ENCODE measurements around the gene CMTM2. TPM values are rescaled to one million over a fixed set of nuclear protein-coding genes. Genes with fewer than 3 reads are reported as not detected.

Gene CMTM2
- total and polyA plus RNA-seq, 9 of the 15 experiments (the other 6 are each of a cell fraction or from before 2014, with no cell fraction given) = not detected

DNA sequence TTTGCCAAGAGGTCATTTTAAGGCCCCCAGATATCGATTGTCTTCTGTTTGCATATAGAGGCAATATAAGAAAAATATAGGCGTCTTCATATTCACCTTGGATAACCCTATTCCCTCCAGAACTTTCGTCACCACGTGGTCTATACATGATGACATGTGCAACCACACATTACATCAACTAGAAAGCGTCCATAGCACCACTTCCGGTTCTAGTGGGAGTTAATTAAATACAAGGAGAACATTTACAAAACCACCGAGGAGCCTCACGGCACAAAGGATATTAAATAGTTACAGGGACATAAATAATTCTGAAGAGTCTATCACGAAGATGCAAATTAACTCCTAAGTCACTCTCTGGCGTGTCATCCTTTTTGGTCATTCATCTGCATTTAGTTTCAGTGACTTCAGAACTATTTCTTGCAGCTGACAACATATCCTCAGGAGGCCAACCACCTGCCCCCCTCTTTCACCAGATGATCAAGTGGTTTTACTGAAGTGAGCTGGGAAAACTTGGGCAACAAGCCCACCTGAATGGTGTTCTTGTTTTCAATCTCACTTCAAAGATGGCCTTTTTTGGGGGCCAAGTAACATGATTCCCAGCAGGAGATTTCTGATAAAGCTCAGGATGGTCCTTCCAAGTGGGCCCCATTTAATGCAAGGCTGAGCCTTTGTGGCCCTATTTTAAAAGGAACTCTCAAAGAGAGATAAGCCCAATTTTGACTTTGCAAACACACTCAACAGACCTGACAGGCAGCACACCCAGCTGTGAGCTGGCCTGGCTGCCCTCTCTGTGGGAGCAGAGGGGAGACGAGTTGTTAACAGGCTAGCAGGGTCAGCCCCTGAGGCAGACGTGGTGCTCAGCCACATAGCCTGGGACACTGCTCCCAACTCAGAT is 40.5 kb downstream of the CMTM2 start (continued):
- TF ChIP-seq, protein P1, sequence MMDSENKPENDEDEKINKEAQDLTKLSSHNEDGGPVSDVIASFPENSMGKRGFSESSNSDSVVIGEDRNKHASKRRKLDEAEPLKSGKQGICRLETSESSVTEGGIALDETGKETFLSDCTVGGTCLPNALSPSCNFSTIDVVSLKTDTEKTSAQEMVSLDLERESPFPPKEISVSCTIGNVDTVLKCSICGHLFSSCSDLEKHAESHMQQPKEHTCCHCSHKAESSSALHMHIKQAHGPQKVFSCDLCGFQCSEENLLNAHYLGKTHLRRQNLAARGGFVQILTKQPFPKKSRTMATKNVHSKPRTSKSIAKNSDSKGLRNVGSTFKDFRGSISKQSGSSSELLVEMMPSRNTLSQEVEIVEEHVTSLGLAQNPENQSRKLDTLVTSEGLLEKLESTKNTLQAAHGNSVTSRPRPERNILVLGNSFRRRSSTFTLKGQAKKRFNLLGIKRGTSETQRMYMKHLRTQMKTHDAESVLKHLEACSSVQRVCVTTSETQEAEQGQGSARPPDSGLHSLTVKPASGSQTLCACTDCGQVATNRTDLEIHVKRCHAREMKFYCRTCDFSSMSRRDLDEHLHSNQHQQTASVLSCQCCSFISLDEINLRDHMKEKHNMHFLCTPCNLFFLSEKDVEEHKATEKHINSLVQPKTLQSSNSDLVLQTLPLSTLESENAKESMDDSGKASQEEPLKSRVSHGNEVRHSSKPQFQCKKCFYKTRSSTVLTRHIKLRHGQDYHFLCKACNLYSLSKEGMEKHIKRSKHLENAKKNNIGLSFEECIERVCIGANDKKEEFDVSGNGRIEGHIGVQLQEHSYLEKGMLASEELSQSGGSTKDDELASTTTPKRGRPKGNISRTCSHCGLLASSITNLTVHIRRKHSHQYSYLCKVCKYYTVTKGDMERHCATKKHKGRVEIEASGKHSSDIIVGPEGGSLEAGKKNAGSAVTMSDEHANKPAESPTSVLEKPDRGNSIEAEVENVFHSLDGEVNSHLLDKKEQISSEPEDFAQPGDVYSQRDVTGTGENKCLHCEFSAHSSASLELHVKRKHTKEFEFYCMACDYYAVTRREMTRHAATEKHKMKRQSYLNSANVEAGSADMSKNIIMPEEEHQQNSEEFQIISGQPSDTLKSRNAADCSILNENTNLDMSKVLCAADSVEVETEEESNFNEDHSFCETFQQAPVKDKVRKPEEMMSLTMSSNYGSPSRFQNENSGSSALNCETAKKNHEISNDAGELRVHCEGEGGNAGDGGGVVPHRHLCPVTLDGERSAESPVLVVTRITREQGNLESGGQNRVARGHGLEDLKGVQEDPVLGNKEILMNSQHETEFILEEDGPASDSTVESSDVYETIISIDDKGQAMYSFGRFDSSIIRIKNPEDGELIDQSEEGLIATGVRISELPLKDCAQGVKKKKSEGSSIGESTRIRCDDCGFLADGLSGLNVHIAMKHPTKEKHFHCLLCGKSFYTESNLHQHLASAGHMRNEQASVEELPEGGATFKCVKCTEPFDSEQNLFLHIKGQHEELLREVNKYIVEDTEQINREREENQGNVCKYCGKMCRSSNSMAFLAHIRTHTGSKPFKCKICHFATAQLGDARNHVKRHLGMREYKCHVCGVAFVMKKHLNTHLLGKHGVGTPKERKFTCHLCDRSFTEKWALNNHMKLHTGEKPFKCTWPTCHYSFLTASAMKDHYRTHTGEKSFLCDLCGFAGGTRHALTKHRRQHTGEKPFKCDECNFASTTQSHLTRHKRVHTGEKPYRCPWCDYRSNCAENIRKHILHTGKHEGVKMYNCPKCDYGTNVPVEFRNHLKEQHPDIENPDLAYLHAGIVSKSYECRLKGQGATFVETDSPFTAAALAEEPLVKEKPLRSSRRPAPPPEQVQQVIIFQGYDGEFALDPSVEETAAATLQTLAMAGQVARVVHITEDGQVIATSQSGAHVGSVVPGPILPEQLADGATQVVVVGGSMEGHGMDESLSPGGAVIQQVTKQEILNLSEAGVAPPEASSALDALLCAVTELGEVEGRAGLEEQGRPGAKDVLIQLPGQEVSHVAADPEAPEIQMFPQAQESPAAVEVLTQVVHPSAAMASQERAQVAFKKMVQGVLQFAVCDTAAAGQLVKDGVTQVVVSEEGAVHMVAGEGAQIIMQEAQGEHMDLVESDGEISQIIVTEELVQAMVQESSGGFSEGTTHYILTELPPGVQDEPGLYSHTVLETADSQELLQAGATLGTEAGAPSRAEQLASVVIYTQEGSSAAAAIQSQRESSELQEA (IDR thresholded peaks at IDR 0.05; ENCODE audit: low read depth) = no peak
- TF ChIP-seq, protein P2, sequence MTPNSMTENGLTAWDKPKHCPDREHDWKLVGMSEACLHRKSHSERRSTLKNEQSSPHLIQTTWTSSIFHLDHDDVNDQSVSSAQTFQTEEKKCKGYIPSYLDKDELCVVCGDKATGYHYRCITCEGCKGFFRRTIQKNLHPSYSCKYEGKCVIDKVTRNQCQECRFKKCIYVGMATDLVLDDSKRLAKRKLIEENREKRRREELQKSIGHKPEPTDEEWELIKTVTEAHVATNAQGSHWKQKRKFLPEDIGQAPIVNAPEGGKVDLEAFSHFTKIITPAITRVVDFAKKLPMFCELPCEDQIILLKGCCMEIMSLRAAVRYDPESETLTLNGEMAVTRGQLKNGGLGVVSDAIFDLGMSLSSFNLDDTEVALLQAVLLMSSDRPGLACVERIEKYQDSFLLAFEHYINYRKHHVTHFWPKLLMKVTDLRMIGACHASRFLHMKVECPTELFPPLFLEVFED (CRISPR knock-in tag; conservative IDR thresholded peaks at IDR 0.05) = no peak
- TF ChIP-seq, protein P3, sequence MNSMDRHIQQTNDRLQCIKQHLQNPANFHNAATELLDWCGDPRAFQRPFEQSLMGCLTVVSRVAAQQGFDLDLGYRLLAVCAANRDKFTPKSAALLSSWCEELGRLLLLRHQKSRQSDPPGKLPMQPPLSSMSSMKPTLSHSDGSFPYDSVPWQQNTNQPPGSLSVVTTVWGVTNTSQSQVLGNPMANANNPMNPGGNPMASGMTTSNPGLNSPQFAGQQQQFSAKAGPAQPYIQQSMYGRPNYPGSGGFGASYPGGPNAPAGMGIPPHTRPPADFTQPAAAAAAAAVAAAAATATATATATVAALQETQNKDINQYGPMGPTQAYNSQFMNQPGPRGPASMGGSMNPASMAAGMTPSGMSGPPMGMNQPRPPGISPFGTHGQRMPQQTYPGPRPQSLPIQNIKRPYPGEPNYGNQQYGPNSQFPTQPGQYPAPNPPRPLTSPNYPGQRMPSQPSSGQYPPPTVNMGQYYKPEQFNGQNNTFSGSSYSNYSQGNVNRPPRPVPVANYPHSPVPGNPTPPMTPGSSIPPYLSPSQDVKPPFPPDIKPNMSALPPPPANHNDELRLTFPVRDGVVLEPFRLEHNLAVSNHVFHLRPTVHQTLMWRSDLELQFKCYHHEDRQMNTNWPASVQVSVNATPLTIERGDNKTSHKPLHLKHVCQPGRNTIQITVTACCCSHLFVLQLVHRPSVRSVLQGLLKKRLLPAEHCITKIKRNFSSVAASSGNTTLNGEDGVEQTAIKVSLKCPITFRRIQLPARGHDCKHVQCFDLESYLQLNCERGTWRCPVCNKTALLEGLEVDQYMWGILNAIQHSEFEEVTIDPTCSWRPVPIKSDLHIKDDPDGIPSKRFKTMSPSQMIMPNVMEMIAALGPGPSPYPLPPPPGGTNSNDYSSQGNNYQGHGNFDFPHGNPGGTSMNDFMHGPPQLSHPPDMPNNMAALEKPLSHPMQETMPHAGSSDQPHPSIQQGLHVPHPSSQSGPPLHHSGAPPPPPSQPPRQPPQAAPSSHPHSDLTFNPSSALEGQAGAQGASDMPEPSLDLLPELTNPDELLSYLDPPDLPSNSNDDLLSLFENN (IDR thresholded peaks at IDR 0.05; ENCODE audit: low read depth in 2 of 2, low read length in 2 of 2) = no peak
- no peak for TF ChIP-seq RAD21 (CRISPR knock-in tag; conservative IDR thresholded peaks at IDR 0.05 in 1 of 2, IDR thresholded peaks at IDR 0.05 in 1 of 2)
- TF ChIP-seq ZNF764 (CRISPR knock-in tag; IDR thresholded peaks at IDR 0.05; ENCODE audit: low read depth) = no peak
- no peak for TF ChIP-seq WHSC1 (IDR thresholded peaks at IDR 0.05; ENCODE audit: low read length)
- TF ChIP-seq, protein P4, sequence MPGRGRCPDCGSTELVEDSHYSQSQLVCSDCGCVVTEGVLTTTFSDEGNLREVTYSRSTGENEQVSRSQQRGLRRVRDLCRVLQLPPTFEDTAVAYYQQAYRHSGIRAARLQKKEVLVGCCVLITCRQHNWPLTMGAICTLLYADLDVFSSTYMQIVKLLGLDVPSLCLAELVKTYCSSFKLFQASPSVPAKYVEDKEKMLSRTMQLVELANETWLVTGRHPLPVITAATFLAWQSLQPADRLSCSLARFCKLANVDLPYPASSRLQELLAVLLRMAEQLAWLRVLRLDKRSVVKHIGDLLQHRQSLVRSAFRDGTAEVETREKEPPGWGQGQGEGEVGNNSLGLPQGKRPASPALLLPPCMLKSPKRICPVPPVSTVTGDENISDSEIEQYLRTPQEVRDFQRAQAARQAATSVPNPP (IDR thresholded peaks at IDR 0.05; ENCODE audit: borderline replicate concordance, insufficient read depth, insufficient read length) = no peak
- TF ChIP-seq NR4A1 (CRISPR knock-in tag; IDR thresholded peaks at IDR 0.05) = no peak
- peak; percentile 38; the same call in 1 of the 2 replicates for TF ChIP-seq NR4A1 (tag; IDR thresholded peaks at IDR 0.05)
- TF ChIP-seq RBM25 (IDR thresholded peaks at IDR 0.05; ENCODE audit: low read depth, low read length, severe bottlenecking) = no peak
- TF ChIP-seq NELFE (IDR thresholded peaks at IDR 0.05; ENCODE audit: insufficient read depth, insufficient read length) = no peak

Measured in K562 (cell line).